Vagina (tissue), 2 donors: ENCODE results near the gene LAMA2.

Experiments used
- CTCF ChIP-seq, 3 experiments: fragments of 450-650 bp in 2 of 3; fragments of 200-600 bp in 1 of 3; sonication (generic) in 1 of 3; IDR thresholded peaks; one replicate each; pipeline ENCODE4 v1.5.1; 2017 to 2019; ENCODE audit warnings: antibody characterized with exemption in 3 of 3, mild to moderate bottlenecking in 2 of 3, moderate library complexity in 2 of 3
- POLR2A ChIP-seq, 2 donors: fragments of 450-650 bp; IDR thresholded peaks; one replicate each; pipeline ENCODE4 v1.6.1; 2017; ENCODE audit warnings: antibody characterized with exemption in 2 of 2, mild to moderate bottlenecking in 2 of 2, moderate library complexity in 2 of 2
- POLR2AphosphoS5 ChIP-seq, 2 donors: sonication (generic); formaldehyde crosslinking; IDR thresholded peaks; one replicate each; pipeline ENCODE4 v1.9.0; 2017; ENCODE audit warnings: antibody characterized with exemption in 2 of 2, mild to moderate bottlenecking in 2 of 2, low read depth in 1 of 2; ENCODE audit not compliant: insufficient read depth in 1 of 2

DNA sequence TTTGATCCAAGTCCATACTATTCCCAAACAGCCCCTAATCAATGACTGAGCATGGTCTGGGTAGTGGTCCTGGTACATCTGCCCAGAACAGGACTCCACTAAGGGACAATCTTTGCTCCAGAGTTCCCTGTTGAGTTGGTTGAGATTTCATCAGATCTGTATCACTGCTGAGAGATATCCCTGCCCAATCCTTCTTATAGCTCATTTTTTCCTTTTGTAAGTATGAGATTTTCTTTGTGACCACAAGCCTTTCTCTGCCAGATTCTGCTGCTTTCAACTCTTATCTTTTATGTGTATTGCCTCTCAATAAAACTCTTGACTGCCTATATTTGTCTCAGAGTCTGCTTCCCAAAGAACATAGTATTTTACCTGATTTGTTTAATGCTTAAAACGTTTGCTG is 46.2 kb upstream of the LAMA2 start:
- TF ChIP-seq CTCF (IDR thresholded peaks at IDR 0.05) (no peak), POLR2AphosphoS5 (IDR thresholded peaks at IDR 0.05; ENCODE audit: insufficient read depth in 1 of 2, low read depth in 1 of 2) (no peak), POLR2A (IDR thresholded peaks at IDR 0.05) (no peak)
